HG03432 (cell line): ENCODE measurements around the gene NTSR1.

Experiments
- ATAC-seq: cut with Tn5 transposase; IDR thresholded peaks from one replicate; pipeline ENCODE4 v1.9.1; 2021; ENCODE audit warnings: mild to moderate bottlenecking, moderate library complexity; ENCODE audit not compliant: unreplicated experiment

The NTSR1 gene

DNA sequence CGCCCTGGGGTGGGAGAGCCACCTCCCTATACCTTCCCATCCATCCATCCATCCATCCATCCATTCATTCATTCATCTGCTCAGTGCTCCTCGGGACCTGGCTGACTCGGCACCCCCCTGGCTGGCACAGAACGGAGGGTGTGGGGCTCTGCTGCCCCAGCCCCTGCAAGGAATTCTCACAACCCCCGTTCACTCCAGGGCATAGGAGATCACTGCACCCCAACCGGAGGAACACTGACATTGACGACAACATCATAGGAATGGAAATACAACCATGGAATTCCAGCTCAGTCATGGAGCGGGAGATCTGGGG is 59.6 kb downstream of the NTSR1 start:
- no peak for ATAC-seq

DNA sequence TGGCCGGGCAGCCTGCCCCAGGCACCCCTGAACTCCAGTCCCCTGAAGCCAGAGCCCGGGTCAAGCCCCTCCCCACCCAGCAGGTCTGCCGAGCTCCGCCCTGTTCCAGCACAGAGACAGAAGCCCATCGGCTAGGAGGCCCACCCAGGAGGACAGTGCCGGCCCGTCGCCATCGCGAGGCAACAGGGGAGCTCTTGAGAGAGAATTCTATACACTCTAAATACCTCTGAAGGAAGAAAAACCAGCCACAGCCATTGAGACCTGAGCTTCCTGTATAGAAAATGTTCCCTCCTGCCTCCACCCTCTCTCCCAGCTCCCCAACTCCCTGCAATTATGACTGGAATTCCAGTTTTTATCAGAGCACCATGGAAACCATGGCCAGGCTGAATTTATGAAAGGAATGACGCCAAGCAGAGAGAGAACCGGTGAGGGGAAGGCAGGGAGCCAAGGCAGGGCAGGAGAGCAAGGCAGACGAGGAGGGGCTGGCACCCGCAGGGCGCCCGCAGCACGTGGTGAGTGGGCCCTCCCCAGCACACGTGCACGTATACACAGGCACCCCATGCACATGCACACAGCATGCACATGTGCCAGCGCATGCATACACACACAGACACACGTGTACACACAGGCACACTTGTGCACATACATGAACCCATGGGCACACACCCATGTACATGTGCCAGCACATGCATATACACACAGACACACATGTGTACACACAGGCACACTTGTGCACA is 60.1 kb downstream of the NTSR1 start:
- ATAC-seq, result no peak

DNA sequence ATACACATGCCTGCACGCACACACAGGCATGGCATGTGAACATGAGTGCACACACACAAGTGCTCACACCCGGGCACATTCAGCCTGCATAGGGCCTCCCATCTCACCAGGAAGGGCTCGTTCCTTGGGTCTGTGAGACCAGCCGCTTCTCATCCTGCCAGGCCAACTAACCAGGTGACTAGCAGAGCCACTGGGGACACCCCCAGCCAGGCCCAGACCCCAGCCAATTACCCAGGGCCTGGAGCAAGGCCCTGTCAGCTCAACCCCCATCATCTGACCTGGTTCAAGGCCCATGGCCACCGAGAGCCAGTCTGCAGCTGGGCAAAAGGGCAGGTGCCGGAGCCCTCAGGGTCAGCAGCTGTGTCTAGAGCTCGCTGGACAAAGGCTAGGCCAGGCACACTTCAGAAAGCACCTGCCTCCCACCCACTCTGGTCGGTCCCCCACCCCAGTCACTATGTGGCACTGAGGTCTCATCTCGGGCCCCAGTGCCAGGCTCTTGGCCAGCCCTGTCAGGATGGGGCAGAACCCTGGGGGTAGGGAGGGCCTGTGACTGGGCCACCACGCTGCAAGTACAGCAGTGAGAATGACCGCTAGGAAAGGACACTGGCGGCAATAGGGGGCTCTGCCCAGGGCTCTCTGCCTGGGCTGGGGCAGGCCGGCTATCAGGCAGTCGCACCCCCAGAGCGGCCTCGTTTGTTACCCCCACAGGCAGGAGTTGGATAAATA is 60.9 kb downstream of the NTSR1 start:
- ATAC-seq, result no peak

DNA sequence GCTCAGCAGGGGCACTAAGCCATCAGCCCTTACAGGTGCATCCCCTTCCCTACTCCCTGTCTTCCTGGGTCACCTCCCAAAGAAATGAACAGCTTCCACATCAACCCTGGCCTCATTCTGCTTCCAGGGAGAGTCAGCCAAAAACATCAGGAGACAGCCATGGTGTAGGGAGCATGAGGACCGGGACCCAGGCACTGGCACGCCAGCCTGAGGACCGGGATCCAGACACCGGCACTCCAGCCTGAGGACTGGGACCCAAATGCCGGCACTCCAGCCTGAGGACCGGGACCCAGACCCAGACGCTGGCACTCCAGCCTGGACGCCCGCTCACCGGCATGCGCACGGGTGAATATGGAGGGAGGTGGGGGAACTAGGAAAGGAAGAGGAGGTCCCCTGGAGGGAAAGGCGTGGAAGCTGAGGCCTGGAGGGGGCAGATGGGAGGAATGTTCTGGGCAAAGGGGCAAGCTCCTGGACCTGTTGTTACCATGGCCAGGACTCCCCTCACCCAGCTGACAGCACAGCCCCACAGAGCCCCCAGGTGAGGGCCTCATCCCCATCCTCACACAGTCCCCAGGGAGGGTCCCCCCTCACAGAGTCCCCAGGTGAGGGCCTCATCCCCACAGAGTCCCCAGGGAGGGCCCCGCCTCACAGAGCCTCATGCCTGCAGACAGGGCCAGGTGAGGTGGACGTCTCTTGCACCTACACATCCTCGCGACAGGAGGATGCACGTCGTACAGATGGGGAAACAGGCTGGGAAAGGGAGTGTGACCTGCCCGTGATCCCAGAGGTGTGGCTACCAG is 61.7 kb downstream of the NTSR1 start:
- ATAC-seq, result no peak

DNA sequence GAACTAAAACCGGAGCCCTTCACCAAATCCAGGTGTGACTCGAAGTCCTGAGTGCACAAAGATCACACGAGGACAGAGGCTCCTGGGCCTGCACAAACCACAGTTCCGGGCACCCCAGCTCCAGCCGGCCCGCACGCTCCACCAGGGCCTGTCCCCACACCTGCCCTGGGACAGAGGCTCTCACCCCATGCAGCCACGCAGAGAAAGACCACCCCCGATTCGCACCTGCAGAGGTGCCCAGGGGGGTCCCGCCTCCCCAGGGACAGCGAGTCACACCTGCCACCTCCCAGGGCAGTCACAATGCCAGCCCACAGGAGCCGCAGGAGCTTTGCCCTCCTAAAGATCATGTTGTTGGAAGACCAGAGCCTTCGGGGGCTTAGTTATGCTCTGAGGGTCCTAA is 62.3 kb downstream of the NTSR1 start:
- no peak for ATAC-seq

DNA sequence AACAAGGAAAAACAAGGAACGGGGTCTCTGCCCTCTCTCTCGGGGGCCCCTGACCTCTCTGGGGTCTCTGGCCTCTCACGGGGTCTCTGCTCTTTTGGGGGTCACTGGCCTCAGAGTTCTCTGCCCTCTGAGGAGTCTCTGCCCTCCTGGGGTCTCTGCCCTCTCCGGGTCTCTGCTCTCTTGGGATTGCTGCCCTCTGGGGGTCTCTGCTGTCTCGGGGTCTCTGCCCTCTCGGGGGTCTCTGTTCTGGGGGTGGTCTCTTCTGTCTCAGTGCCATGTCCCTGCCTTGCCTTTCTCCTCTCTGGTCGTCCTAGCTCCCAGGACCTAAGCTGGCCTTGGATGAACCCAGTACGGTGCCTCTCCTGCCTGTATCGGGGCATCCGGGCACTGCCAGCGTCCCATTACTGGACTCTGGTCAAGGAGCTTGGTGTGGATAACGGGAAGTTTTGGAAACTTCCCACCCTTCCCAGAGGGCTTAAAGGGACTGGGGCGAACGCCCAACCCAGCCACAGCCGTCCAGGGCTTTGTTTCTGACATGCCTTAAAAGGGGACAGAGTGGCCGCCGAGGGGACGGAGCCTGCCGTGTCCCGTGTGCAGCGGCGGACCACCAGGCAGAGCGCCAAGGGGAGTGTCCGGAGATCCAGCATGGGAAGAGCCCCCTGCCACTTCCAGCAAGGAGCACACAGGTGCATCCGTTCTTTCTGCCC is 62.9 kb downstream of the NTSR1 start:
- ATAC-seq, result no peak

DNA sequence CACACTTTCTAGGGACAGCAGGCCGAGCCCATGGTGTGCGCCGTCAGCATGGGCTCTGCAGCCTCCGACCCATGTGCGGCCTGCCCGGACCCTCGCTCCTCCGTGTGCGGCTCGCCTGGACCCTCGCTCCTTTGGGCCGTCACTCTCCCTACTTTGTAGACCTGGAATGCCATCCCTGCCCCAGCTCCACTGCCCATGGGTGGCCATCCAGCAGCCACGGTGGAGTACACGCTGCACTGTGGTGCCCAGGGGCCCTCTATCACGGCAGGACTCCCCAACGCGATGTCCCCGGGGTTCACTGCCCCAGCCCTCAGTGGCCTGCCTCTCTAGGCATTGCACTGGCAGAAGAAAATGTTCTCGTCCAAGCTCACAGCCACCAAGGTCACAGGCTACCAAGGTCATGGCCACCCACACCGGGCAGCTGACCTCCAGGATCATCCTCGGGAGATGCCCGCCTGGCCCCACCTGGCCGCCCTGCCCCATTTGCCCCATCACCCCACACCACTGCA is 63.5 kb downstream of the NTSR1 start:
- ATAC-seq, result no peak

DNA sequence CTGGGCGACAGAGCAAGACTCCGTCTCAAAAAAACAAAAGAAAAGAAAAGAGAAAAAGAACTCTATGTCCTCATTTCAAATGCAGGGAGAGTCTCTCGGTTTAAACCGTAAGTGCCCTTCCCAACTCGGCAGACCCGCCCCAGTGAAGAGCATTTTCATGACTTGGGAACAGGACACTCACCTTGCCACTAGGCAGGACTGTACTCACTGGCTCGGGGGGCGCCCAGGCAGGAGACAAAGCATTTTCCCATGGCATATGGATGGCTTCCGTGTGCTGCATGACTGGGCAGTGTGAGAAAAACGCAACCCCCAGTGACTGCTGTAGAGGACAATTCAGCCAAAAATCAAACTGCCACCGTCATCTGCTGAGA is 64.0 kb downstream of the NTSR1 start:
- ATAC-seq, result no peak

DNA sequence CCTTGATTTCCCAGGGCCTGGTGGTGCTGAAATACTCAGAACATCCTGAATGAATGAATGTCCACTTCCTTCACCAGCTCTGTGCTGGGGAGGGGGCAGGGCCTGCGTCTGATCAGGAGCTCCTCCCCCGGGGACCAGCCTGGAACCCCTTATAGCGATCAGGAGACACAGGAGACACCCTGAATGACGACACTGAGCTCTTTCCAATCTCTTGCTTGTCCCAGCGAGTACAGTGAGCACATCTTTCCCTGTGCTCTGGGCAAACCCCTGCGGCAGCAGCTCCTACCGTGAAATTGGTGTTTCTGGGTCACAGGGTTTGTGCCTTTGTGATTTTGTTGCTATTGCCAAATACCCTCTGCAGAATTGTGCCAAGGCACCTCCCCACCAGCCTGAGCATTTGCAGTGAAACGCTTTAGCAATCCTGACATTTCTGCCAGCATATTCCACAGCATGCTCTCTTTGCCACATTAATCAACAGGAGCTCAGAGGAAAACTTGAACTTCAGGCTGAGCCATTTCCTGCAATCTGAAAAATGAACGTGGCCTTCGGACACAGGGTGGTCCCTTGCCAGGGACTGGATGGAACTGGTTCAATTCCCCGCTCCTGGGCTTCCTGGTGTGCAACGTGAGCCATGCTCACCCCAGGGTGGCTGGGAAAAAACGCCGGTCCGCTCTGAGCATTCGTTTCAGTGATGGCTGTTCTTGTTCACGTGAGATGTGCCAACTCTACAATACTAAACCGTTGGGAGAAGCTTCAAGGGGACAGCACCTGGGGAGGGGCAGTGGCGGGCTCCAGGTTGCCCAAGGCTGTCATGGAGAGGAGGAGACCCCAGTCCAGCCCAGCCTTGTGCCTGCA is 64.6 kb downstream of the NTSR1 start:
- ATAC-seq, result no peak

DNA sequence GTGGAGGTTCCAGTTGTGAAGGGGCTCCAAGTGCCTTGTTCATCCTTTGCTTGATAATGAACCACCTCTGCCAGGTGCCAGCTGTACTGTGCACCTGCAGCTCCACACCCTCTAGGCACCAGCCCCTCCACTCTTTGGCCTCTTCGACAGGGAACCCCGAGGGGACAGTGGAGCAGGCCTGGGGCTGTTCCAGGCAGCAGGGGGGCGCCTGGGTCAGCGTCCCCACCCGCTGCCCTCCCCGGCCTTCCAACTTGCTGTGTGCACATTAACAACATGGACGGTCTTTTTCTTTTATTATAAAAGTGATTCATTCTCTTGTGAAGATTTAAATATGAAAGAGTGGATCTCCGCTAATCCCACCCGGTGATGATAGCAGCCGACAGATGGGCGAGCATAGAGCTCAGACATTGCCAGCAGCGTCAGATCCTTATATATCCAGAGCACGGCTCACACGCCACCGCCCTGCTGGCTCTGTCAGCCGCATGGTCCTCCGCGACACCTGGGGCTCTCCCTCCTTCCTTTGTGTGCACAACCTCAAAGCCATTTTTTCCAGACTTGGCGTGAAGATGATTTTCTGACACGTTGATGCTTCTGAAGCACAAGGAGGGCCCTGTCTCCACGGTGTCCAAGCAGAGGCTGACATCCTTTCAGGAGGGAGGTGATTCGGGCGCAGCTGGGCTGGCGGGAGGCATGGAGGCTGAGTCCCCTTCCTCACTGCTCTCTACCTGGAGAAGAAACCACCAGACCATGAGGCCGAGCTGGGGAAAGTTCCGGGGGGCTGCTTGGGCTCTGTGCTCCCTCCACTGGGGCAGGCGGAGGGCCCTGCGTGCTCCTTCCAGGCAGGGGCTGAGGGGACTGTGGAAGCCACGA is 65.4 kb downstream of the NTSR1 start:
- no peak for ATAC-seq

DNA sequence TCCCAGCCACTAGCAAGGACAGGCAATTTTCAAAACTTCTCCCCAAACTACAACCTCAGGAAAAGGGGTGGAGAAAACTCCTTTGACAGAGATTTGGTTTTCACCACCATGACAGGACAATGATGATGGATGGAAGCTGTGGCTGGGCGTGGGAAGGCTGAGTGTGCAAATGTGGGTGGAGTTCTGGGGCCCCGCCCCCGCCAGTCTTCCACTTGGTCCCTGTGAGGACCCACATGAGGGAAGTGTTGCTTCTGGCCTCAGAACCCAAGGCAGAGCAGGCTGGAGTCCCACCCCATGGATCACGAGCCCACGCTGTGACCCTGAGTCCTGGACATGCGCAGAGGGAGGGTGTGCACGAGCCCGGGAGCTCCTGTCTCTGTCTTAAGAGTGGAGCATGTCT is 66.1 kb downstream of the NTSR1 start:
- no peak for ATAC-seq

DNA sequence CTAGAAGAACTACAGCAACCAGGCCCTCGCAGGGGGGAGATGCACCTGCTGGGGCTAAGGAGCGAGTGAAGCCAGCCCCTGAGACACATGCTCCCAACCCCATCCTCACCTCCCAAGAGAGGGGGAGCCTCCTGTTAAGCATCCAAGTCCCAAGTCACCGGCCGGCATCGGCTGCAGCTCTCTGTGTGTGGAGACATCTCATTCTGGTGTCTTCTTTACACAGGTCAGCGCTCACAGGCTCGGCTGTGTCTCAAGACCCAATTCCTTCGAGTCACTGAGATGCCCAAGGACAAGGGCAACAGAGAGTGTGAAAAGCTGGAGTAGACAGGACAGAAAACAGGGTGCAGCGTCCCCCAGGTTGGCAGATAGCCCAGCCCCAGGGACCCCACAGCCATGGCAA is 66.6 kb downstream of the NTSR1 start:
- no peak for ATAC-seq

DNA sequence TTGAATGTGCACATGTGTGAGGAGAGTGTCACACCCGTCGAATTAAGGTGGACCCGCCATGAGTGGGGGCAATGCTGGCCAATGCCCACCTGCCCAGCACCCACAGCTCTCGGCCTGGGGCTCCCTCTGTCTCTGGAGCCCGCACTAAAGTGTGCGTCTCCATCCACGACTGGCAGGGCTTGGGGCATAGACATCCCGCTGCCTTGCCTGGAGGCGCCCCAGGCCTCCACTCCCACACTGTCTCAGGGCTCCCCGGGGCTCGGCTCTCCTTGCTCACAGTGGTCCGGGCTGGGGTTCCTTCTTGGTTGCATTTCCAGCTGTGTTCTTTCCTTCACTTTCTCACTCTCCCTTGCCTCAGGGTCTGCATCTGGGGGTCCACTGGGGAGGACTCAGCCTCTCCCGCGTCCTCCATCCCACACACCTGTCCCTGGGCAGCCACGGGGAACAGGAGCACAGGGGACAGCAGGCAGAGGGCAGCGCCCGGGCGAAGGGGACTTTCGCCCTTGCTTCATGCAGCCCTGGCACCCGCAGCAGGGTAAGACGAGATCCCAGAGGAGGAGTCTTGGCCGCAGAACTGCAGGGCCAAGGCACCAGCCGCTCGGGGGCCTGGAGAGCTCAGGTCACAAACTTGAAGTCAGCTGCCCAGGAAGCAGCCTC is 67.5 kb downstream of the NTSR1 start:
- ATAC-seq, result no peak

DNA sequence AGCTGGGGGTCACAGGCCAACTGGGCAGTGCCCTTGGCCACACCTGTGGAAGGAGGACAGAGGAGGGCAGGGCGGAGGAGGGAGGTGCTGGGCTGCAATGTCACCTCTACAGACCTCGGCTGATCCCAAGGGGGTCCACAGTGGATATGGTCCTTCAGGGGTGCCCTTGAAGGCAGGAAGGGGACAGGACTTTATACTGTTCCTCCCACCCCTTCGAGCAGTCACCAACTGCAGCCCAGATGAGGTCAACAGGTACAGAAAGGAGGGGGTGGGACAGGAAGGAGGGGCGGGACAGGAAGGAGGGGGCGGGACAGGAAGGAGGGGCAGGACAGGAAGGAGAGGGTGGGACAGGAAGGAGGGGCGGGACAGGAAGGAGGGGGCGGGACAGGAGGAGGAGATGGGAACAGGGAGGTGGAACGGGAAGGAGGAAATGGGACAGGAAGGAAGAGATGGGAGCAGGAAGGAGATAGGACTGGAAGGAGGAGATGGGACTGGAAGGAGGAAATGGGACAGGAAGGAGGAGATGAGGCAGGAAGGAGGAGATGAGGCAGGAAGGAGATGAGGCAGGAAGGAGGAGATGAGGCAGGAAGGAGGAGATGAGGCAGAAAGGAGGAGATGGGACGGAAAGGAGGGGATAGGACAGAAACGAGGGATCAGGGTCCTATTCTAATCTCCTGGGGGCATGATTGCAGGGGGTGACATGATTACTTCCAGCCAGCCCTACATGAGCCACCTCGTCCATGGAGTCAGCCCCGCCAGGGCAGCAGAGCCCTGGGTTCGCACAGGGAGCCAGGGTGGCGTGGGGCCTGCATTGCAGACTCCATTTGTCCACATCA is 68.3 kb downstream of the NTSR1 start:
- no peak for ATAC-seq

DNA sequence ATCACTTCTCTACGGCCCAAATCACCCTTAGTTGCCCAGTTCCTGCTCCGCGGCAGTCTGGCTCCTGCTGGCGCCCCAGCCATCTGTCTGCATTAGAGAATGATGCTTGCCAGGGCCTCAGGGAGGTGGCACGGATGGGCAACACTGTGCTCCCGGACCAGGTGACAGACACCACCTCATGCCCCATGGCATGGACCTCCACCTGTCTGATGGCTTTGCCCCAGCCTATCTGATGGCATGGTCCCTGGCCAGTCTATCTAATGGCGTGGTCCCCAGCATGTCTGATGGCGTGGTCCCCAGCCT is 68.8 kb downstream of the NTSR1 start:
- no peak for ATAC-seq

DNA sequence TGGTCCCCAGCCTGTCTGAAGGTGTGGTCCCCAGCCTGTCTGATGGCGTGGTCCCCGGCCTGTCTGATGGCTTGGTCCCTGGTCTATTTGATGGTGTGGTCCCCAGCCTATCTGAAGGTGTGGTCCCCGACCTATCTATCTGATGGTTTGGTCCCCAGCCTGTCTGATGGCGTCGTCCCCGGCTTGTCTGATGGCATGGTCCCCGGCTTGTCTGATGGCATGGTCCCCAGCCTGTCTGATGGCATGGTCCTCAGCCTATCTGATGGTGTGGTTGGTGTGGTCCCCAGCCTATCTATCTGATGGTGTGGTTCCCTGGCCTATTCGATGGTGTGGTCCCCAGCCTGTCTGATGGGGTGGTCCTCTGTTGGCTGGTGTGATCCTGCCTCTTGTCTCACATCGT is 69.4 kb downstream of the NTSR1 start:
- ATAC-seq, result no peak

DNA sequence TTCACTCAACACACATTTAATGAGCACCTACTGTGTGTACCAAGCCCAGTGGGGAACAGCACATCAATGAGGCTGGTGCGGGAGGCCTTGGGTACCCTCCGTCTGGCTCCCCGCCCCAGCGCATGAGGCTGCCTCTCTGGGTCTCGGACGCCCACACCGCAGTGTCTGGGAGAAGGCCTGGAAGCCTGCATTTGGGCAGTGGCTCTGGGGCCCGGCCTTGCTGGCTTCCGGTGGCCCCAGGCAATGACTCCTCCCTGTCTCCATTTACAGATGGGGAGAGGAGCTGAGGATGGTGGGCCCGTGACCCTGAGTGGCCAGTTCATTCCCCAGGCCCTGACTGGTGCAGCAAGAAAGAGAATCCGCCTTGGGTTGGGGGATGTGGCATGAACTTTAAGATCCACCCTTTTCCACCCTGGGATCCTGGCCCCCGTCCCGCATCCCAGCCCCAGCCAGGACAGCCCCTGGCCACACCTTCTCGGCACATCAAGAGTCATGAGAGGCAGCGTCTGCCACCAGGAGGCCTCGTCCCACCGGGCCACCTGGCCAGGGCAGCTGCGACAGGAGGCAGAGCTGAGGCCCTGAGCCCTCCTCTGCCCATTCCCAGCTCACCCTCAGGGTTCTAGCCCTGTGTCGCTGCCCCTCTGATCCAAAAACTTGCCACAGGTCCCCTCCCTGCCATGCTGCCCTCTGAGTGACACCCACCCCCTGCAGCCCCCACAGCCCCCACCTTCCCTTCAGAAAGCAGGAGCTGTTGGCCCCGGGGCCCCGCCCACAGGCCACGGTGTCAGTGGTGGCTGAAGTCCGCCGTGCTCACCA is 70.2 kb downstream of the NTSR1 start:
- ATAC-seq, result no peak

DNA sequence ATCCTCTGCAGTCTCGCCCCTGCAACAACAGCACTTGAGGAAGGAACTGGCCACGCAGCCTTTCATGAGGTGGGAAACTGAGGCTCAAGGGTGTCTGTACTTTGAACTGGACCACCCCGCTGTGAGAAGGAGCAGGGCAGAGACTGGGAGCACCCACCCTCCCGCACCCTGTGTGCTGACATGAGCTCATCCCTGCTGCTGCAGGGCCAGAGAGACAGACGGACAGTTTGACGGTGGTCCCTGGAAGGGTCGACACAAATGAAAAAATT is 70.7 kb downstream of the NTSR1 start:
- ATAC-seq, result no peak
